ENCODE measurements around the gene NOL3. TPM values are rescaled to one million over a fixed set of nuclear protein-coding genes. Genes with fewer than 3 reads are reported as not detected.
A peak's percentile ranks its signal among the peaks of the same experiment; 100 is the strongest.

The NOL3 gene
- total RNA-seq, 1 donor from 2014 or later = 27.3 TPM

DNA sequence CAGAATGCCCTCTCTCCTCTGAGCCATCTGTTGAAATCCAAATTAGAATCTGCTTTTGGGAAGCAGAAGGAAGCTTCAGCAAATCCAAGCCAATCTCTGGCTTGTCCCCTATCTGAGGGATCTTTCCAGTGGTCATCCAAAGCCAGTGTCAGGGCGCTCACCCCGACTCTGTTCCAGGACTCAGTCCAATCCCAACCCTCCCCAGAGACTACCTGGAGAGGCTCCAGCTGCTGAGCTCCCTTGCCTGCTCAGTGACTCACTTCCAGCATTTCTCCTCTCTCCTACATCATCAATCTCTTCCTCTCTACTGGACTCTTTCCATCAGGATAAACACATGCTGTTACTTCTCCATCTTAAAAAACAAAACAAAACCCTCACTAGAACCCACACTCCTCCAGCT is 11.0 kb downstream of the NOL3 start:
- Mint-ChIP-seq H3K4me3 (ENCODE audit: low read depth) (no peak overlapping the region), H3K9me3 (no peaks in the 10 kb centered on the region), H3K36me3 (ENCODE audit: low read depth) (peaks cover 17% of the 10 kb centered on the region), H3K27ac (no peak overlapping the region), H3K27me3 (ENCODE audit: low read depth) (peaks cover 10% of the 10 kb centered on the region), H3K4me1 (ENCODE audit: low read depth) (peaks cover 24% of the 10 kb centered on the region)
- intact Hi-C loops (cut with micrococcal nuclease) = loop anchor here (5.0 to 10.0 kb wide), 3 partner anchors 46 to 167 kb away; partner anchors contain the start of genes FHOD1, SLC9A5 and TMEM208
- DNase-seq (ENCODE audit: low spot score) = no peak

DNA sequence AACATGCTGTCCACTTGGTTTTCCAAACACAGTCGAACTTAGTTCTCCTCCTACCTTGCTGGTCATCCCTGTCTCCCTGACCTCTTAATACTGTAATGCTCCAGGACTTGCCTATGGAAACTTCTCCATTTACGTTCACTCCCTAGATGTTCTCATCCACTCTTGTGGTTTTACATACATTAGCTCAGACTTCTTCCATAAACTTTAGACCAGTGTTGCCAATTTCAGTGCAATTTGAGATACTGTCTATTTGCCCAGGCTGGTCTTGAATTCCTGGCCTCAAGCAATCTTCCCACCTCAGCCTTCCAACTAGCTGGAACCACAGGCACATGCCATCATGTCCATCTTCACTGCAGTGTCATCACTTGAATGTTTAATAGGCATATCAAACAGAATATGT is 11.9 kb downstream of the NOL3 start:
- Mint-ChIP-seq H3K27me3 (ENCODE audit: low read depth) (peaks cover 10% of the 10 kb centered on the region), H3K4me3 (ENCODE audit: low read depth) (no peak overlapping the region), H3K4me1 (ENCODE audit: low read depth) (peaks cover 21% of the 10 kb centered on the region), H3K27ac (no peak overlapping the region), H3K9me3 (no peaks in the 10 kb centered on the region), H3K36me3 (ENCODE audit: low read depth) (peaks cover 10% of the 10 kb centered on the region)
- intact Hi-C loops (cut with micrococcal nuclease) = loop anchor here (2.0 to 10.0 kb wide), 4 partner anchors 21 to 167 kb away; partner anchors contain the start of genes FHOD1, SLC9A5 and TMEM208
- no peak for DNase-seq (ENCODE audit: low spot score)

DNA sequence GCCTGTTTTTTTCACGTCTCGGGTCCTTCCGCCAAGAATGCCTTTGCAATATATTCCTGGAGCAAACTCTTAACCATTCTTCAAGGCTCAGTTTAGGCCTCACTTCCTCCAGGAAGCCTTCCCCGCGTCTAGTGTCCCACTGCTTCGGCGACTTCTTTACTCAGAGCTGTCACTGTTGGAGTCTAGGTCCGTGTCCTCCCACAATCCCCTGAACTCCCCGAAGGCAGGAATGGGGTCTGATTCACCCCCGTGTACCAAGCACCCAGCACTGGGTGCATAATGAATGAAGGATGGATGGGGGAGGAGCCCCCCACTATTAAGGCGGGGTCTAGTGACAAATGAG is 12.9 kb downstream of the NOL3 start:
- Mint-ChIP-seq H3K9me3 (no peaks in the 10 kb centered on the region), H3K27me3 (ENCODE audit: low read depth) (peaks cover 7% of the 10 kb centered on the region), H3K4me3 (ENCODE audit: low read depth) (no peak overlapping the region), H3K4me1 (ENCODE audit: low read depth) (peaks cover 16% of the 10 kb centered on the region), H3K36me3 (ENCODE audit: low read depth) (peaks cover 5% of the 10 kb centered on the region), H3K27ac (no peak overlapping the region)
- intact Hi-C loops (cut with micrococcal nuclease) = loop anchor here (2.0 to 10.0 kb wide), 4 partner anchors 22 to 168 kb away; partner anchors contain the start of genes FHOD1, SLC9A5 and TMEM208
- no peak for DNase-seq (ENCODE audit: low spot score)

DNA sequence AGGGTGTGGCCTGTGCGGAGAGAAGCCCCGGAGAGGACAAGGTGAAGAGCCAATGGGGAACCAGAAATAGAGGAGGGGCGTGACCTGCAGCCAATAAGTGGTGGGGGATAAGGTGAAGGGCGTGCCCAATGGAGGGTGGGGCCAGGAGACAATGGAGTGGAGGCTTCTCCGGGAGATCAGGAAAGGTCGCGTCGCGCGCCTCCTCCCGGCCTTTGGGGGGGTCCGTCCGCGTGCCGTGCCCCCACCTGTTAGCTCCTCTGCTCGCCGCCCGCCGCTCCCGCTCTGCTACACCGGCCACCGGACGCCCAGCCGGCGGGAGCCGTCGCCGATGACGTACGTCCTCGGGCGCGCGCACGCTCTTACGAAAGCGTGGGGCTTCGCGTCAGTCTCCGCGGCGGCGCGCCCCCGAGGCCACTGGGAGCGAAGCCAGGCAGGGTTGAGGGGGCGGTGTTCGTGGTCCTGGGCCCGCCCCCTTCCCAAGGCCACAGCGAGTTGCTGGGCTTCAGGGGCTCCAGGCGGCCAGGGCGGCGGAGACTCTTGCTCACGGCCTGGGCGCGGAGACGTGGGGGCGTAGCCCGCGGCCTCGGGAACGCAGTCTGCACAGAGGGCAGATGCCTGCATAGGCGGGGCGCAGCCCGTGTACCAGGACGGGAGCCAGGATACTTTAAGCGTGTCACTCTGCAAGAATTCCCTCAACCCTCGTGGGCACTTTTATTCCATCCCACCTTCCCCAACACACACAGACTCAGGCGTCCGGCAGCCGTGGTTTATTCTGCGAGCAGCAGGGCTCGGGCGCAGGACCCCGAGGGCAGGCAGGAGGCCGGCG is 13.5 kb downstream of the NOL3 start, which contains the start of gene MATCAP1:
TSS of gene MATCAP1 (minus strand) at position 337 of the 826 bp plus-strand sequence. CDS start 3,353 bp downstream, outside the sequence.
- H3K4me1 Mint-ChIP-seq (ENCODE audit: low read depth) = peaks cover 12% of the 10 kb centered on the region
- H3K9me3 Mint-ChIP-seq = no peaks in the 10 kb centered on the region
- intact Hi-C loops (cut with micrococcal nuclease) = loop anchor here (2.0 to 10.0 kb wide), 7 partner anchors 13 to 237 kb away; partner anchors contain the start of genes FHOD1, NOL3, SLC9A5 and TMEM208
- H3K36me3 Mint-ChIP-seq (ENCODE audit: low read depth) = peaks cover 2% of the 10 kb centered on the region
- H3K27ac Mint-ChIP-seq = no peak within 1 kb of the TSS
- peaks cover 7% of the 10 kb centered on the region for H3K27me3 Mint-ChIP-seq (ENCODE audit: low read depth)
- peak within 1 kb of the TSS; percentile 70 for H3K4me3 Mint-ChIP-seq (ENCODE audit: low read depth)
- peak; percentile 95 for DNase-seq (ENCODE audit: low spot score)

DNA sequence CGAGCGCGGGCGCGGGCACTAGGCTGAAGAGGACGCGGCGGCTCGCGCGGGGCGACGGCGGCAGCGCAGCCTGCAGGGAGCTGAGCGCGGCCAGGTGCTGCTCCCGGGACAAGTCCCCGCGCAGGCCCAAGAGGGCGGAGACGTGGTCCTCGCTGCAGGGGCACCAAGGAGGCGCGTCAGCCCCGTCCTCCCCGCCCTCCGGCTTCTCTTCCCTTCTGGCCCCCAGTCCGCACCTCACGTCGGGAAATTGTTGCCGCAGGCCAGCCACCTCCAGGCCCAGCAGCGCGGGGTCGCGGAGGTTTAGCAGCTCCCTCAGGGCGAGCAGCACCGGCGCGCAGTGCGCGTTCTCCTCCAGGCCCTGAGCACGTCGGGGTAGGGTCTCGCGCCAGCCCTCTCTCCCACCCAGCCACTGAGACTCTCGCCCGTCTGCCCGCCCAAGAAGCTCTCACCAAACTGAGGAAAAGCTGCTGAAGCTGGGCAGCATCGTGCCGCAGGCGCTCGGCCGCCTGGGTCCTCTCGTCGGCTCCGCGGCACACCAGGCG is 14.2 kb downstream of the NOL3 start:
- H3K27me3 Mint-ChIP-seq (ENCODE audit: low read depth) = peaks cover 7% of the 10 kb centered on the region
- peaks cover 9% of the 10 kb centered on the region for H3K4me1 Mint-ChIP-seq (ENCODE audit: low read depth)
- no peak for DNase-seq (ENCODE audit: low spot score)
- no peaks in the 10 kb centered on the region for H3K9me3 Mint-ChIP-seq
- peak overlapping the region; percentile 70 for H3K4me3 Mint-ChIP-seq (ENCODE audit: low read depth)
- no peaks in the 10 kb centered on the region for H3K36me3 Mint-ChIP-seq (ENCODE audit: low read depth)
- intact Hi-C loops (cut with micrococcal nuclease) = loop anchor here (2.0 to 10.0 kb wide), 6 partner anchors 14 to 238 kb away; partner anchors contain the start of genes FHOD1, NOL3, SLC9A5 and TMEM208
- no peak overlapping the region for H3K27ac Mint-ChIP-seq

DNA sequence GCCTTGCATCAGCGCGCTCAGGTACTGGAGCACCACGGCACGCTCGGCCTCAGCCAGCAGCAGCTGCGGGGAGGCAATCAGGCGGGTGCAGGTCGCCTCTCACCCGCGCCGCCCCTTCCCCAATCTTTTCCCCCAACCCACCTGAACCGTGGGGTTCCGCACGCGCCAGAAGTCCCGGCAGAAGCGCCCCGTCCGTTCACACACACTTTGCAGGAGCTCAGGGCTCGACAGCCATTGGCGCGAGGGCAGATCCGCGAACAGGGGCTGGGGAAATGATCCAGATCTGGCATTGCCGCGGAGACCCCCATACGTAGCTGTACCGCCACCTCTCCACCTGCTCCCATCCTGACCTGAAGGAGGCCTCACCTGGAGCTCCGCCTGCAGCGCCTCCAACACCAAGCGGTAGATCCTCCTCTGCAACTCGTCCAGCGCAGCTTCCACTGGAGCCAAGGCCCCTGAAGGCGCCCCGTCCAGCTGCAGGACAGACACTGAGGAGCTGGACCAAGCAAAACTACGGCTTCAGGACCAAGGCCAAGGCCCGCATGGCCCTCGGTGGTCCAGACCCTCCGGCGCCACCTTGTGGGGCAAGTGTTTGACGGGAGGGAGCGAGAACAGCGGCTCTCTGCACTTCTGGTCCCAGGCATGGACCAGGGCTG is 14.8 kb downstream of the NOL3 start:
- Mint-ChIP-seq H3K9me3 (no peaks in the 10 kb centered on the region), H3K27ac (peak overlapping the region; percentile 65), H3K36me3 (ENCODE audit: low read depth) (no peaks in the 10 kb centered on the region)

DNA sequence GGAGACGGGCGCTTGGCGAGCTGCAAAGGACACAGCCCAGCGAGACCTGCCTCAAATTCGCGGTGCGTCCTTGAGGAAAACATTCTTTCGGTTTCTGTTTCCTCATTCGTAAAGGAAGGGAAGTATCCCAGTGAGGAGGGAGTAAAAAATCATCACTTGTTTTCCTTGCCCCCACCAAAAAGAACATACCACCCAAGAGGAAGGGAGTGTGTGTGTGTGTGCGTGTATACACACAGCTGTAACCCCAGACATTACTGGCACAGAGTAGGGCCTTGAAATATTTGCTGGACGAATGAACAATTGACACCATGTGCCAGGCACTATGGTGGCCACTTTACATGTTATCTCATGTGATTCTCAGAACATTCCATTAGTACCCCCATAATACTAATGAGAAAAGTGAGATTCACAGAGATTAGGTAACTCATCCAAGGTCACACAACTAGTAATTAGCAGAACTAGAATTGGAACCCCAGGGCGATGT is 15.4 kb downstream of the NOL3 start:
- intact Hi-C loops (cut with micrococcal nuclease) = loop anchor here (2.0 to 10.0 kb wide), 5 partner anchors 15 to 239 kb away; partner anchors contain the start of genes B3GNT9 and NOL3
- H3K27ac Mint-ChIP-seq = no peak overlapping the region
- DNase-seq (ENCODE audit: low spot score) = no peak
- no peaks in the 10 kb centered on the region for H3K36me3 Mint-ChIP-seq (ENCODE audit: low read depth)
- peaks cover 9% of the 10 kb centered on the region for H3K4me1 Mint-ChIP-seq (ENCODE audit: low read depth)
- no peak overlapping the region for H3K4me3 Mint-ChIP-seq (ENCODE audit: low read depth)
- H3K9me3 Mint-ChIP-seq = no peaks in the 10 kb centered on the region
- peaks cover 7% of the 10 kb centered on the region for H3K27me3 Mint-ChIP-seq (ENCODE audit: low read depth)

More for the DNA sequence above, 14.8 kb downstream of the NOL3 start:
- Mint-ChIP-seq H3K27me3 (ENCODE audit: low read depth) (peaks cover 7% of the 10 kb centered on the region), H3K4me1 (ENCODE audit: low read depth) (peaks cover 9% of the 10 kb centered on the region), H3K4me3 (ENCODE audit: low read depth) (peak overlapping the region; percentile 91)
- intact Hi-C loops (cut with micrococcal nuclease) = loop anchor here (2.0 to 10.0 kb wide), 7 partner anchors 14 to 238 kb away; partner anchors contain the start of genes B3GNT9, FHOD1, NOL3 and SLC9A5
- DNase-seq (ENCODE audit: low spot score) = peak; percentile 77

DNA sequence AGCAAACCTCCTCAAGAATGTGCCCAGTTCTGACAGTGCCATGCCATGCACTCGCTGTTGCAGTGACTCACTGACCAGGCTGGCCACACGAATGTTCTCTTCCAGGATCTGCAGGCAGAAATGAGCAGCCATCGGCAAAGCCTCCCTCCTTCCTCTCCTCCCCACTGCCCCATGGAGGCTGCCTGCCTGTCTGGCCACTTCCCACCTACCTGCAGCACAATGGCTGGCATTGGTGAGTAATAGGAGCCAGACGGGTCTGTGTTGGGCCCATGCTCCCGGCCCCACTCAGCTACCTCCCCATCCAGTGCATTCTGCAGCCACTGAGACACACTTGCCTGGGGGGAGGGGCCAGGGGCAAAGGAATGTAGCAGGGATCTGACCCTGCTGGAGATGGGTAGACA is 16.2 kb downstream of the NOL3 start:
- intact Hi-C loops (cut with micrococcal nuclease) = loop anchor here (5.0 to 10.0 kb wide), 2 partner anchors 34 to 172 kb away; partner anchors contain the start of gene B3GNT9
- no peak for DNase-seq (ENCODE audit: low spot score)
- H3K27me3 Mint-ChIP-seq (ENCODE audit: low read depth) = peaks cover 7% of the 10 kb centered on the region
- no peak overlapping the region for H3K4me3 Mint-ChIP-seq (ENCODE audit: low read depth)
- H3K4me1 Mint-ChIP-seq (ENCODE audit: low read depth) = peaks cover 13% of the 10 kb centered on the region
- H3K36me3 Mint-ChIP-seq (ENCODE audit: low read depth) = no peaks in the 10 kb centered on the region
- H3K9me3 Mint-ChIP-seq = no peaks in the 10 kb centered on the region
- H3K27ac Mint-ChIP-seq = no peak overlapping the region

DNA sequence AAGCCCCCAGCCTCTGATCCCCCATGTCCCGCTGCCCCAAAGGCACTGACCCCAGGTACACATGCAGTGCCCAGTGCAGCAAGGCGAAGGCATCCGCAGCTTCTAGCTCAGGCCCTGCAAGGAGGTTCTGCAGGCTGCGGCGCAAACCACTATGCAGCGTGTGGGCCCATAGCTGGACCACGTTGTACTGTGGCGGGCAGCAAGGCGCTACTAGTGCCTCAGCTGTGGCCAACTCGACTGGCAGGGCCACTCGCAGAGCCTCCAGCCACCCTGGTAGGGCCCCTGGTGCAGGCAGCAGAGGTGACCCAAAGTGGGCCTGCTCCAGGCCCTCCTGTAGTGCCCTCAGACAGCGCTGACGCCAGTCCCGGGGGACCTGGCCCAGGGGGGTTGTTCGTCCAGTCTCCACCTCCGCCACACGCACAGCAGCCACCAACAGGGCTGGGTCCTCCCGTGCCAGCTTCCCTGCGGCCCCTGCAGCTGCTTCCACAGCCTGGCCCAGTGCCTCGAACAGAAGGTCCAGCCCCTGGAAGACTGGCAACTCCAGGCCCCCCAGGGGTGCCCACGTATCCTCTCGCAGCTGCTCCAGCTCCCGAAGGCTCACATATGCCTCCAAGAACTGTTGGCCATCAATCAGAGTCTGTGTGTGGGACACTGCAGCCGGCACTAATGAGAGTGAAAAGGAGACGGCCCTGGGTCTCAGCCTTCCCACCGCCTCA is 17.0 kb downstream of the NOL3 start:
- H3K9me3 Mint-ChIP-seq = no peaks in the 10 kb centered on the region
- H3K27ac Mint-ChIP-seq = no peak overlapping the region
- no peak overlapping the region for H3K4me3 Mint-ChIP-seq (ENCODE audit: low read depth)

DNA sequence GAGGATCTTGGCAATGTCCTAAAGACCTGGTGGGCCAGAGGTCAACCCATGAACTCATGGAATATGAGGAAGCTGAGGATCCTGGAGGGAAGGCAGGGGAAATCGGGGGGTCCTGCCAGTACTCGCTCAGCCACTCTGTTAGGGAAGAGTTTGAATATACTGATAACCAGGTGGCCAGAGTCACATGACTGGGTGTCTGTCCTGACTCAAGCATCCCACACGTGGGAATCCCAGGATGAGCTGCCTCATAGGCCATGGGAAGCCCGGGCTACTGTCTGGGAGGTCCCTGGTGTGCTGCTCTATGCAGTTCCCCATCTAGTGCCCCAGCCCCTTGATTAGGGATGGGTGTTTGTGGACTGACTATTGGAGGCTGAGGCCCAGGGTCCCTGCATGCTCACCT is 18.0 kb downstream of the NOL3 start:
- no peaks in the 10 kb centered on the region for H3K9me3 Mint-ChIP-seq
- intact Hi-C loops (cut with micrococcal nuclease) = loop anchor here (5.0 to 10.0 kb wide), 2 partner anchors 36 to 174 kb away; partner anchors contain the start of gene B3GNT9
- peaks cover 10% of the 10 kb centered on the region for H3K36me3 Mint-ChIP-seq (ENCODE audit: low read depth)
- H3K4me1 Mint-ChIP-seq (ENCODE audit: low read depth) = peaks cover 23% of the 10 kb centered on the region
- no peak for DNase-seq (ENCODE audit: low spot score)
- H3K4me3 Mint-ChIP-seq (ENCODE audit: low read depth) = no peak overlapping the region
- H3K27ac Mint-ChIP-seq = no peak overlapping the region
- peaks cover 7% of the 10 kb centered on the region for H3K27me3 Mint-ChIP-seq (ENCODE audit: low read depth)

More for the DNA sequence above, 17.0 kb downstream of the NOL3 start:
- Mint-ChIP-seq H3K27me3 (ENCODE audit: low read depth) (peaks cover 7% of the 10 kb centered on the region), H3K4me1 (ENCODE audit: low read depth) (peaks cover 15% of the 10 kb centered on the region), H3K36me3 (ENCODE audit: low read depth) (no peaks in the 10 kb centered on the region)
- no peak for DNase-seq (ENCODE audit: low spot score)
- intact Hi-C loops (cut with micrococcal nuclease) = loop anchor here (5.0 to 10.0 kb wide), 2 partner anchors 35 to 173 kb away; partner anchors contain the start of gene B3GNT9

DNA sequence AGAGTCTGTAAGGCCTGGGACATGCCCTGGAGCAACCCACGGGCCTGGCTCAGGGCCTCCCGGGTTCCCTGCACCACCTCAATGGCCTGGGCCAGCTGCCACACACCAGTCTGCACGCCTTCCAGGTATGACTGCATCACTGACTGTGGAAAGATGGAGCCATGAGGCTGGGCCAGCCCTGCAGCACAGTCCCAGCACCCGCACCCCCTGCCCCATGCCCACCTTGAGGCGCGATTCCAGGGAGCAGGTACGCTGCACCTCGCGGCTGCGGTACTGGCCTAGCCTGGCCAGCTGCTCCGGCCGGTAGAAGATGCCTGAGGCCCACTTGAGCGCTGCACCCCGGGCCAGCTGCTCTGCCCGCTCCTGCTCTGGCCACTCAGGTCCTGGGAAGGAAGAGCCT is 18.5 kb downstream of the NOL3 start:
- no peak overlapping the region for H3K27ac Mint-ChIP-seq
- no peak overlapping the region for H3K4me3 Mint-ChIP-seq (ENCODE audit: low read depth)
- DNase-seq (ENCODE audit: low spot score) = no peak
- intact Hi-C loops (cut with micrococcal nuclease) = loop anchor here (5.0 to 10.0 kb wide), 2 partner anchors 36 to 174 kb away; partner anchors contain the start of gene B3GNT9
- no peaks in the 10 kb centered on the region for H3K9me3 Mint-ChIP-seq
- H3K27me3 Mint-ChIP-seq (ENCODE audit: low read depth) = peaks cover 7% of the 10 kb centered on the region
- peaks cover 28% of the 10 kb centered on the region for H3K4me1 Mint-ChIP-seq (ENCODE audit: low read depth)
- peaks cover 15% of the 10 kb centered on the region for H3K36me3 Mint-ChIP-seq (ENCODE audit: low read depth)

All from activated T-helper 2 cell treated with anti-CD3 and anti-CD28 coated beads, Interferon-gamma antibody, Interleukin-2, Interleukin-4, amounts not matched to agents 10 μg/mL and 5 μg/mL and 100 μg/mL, durations not matched to agents 14 hours and 24 hours and 36 hours (primary cell).